Adrenal gland (tissue), 12 donors: ENCODE results near the gene SAMD4B. TPM values are rescaled to one million over a fixed set of nuclear protein-coding genes. Genes with fewer than 3 reads are reported as not detected.
A peak's percentile ranks its signal among the peaks of the same experiment; 100 is the strongest.

ENCODE experiments used
- DNase-seq, 7 donors: peaks; one replicate each; pipeline ENCODE4 v3.0.0-alpha.2; 2019 to 2020
- H3K27ac ChIP-seq, 5 donors: fragments of 200-600 bp; sonication (generic) in 4 of 5; 1 replicate in 3 of 5; 2 replicates in 2 of 5; pipeline versions ENCODE4 v1.5.1 to v1.8.0; 2016 to 2020; ENCODE audit warnings: mild to moderate bottlenecking in 1 of 5
- H3K27me3 ChIP-seq: fragments of 200-600 bp; 2 replicates; pipeline ENCODE4 v1.8.0; 2021
- H3K36me3 ChIP-seq, 2 donors: fragments of 200-600 bp; replicated peaks in 1 of 2; 1 replicate in 1 of 2; 2 replicates in 1 of 2; pipeline versions ENCODE4 v1.5.1 to v1.8.0; 2018 to 2022
- H3K4me1 ChIP-seq, 2 donors: fragments of 200-600 bp; replicated peaks in 1 of 2; 1 replicate in 1 of 2; 2 replicates in 1 of 2; pipeline versions ENCODE4 v1.5.1 to v1.8.0; 2018 to 2021
- H3K4me3 ChIP-seq, 4 donors: fragments of 200-600 bp; sonication (generic) in 3 of 4; one replicate each; pipeline ENCODE4 v1.5.1; 2016 to 2018
- H3K9me3 ChIP-seq, 3 donors: fragments of 200-600 bp; sonication (generic) in 1 of 3; replicated peaks in 1 of 3; 1 replicate in 2 of 3; 2 replicates in 1 of 3; pipeline versions ENCODE4 v1.5.1 to v1.8.0; 2016 to 2021
- CTCF ChIP-seq, 6 experiments: fragments of 450-650 bp in 4 of 6; fragments of 200-600 bp in 2 of 6; sonication (generic) in 1 of 6; IDR thresholded peaks; 1 replicate in 5 of 6; 2 replicates in 1 of 6; pipeline versions ENCODE4 v1.5.1 to v1.8.0; 2016 to 2021; ENCODE audit warnings: antibody characterized with exemption in 6 of 6, mild to moderate bottlenecking in 2 of 6, moderate library complexity in 1 of 6
- POLR2A ChIP-seq, 2 donors: fragments of 450-650 bp; IDR thresholded peaks; one replicate each; pipeline ENCODE4 v1.6.1; 2017; ENCODE audit warnings: antibody characterized with exemption in 2 of 2, mild to moderate bottlenecking in 2 of 2, moderate library complexity in 1 of 2
- WGBS, 4 donors: extraction: QIAGEN DNeasy Blood & Tissue Kit in 2 of 4; methylation state at CpG; one replicate each; pipeline versions ENCODE4 v1.1.5 to v1.1.7; 2013 to 2017; 5-methylcytosine and 5-hydroxymethylcytosine counted together
- intact Hi-C, 2 donors: fragments of 100-400 bp; cut with DNase I; formaldehyde crosslinking; loops; one replicate each; pipeline versions ENCODE4 v1.14.1 to v1.15.0; 2022 to 2023
- polyA plus RNA-seq, 3 donors: library from polyadenylated mRNA; stranded (reverse); fragments of 200-250 nt in 2 of 3; fragments of 350-450 nt in 1 of 3; fragmentation: Illumina TruSeq in 1 of 3; extraction: RNeasy Lipid Tissue Mini Kit (QIAGEN cat#74804) in 1 of 3; gene quantifications; one replicate each; pipeline ENCODE4 v1.2.3, GENCODE V29; 2013 to 2014
- total RNA-seq, 9 donors: library from RNA; depleted of rRNA in 4 of 9; stranded (reverse); fragments of >200 nt in 4 of 9; fragments of 120-200 nt in 1 of 9; fragmentation: NEBNext Ultra II Directional in 1 of 9; extraction: Animal tissue kit (Norgen Biotek cat#: 25700) in 1 of 9; gene quantifications; one replicate each; pipeline versions ENCODE4 v1.1.0 to v1.2.4, GENCODE V29; 2013 to 2023
- donor health status: healthy with polysubstance abuse.
- donor health status: Bipolar disorder and iron deficiency.
- donor health status: DM: yes; HTN: yes; CAD: no.
- donor health status: DM: no; HTN: no; CAD: no.
- donor health status: DM: no; HTN: no; CAD: no.
- donor health status: DM: yes; HTN: yes; CAD: no.

SAMD4B gene
- total and polyA plus RNA-seq, 12 donors: 37.9 to 280 (median 98.6) TPM

GRCh38 chr19:39360599-39360998 lies 18.4 kb downstream of the SAMD4B start:
- DNase-seq: no peak
- peaks cover 19 to 36% of the 10 kb centered on the region in 2 donors for H3K4me1 ChIP-seq
- H3K27me3 ChIP-seq: no peaks in the 10 kb centered on the region
- WGBS, 4 donors: 80 to 100% (median 88%) methylated on average over 1 of the region's 1 CpG
- no peak overlapping the region for H3K4me3 ChIP-seq
- no peak for TF ChIP-seq CTCF (IDR thresholded peaks at IDR 0.05)
- TF ChIP-seq POLR2A (IDR thresholded peaks at IDR 0.05): no peak
- H3K36me3 ChIP-seq: peaks cover 0 to 63% of the 10 kb centered on the region in 2 donors
- intact Hi-C loops: no loop called here
- no peaks in the 10 kb centered on the region for H3K9me3 ChIP-seq
- H3K27ac ChIP-seq: no peak overlapping the region

- WGBS, 4 donors: 47 to 62% (median 56%) methylated on average over 6 of the region's 6 CpGs
Observed at GRCh38 chr19:39362682-39363657, 20.7 kb downstream of the SAMD4B start.

GRCh38 chr19:39363901-39364457 lies 21.8 kb downstream of the SAMD4B start:
- TF ChIP-seq CTCF (IDR thresholded peaks at IDR 0.05): no peak
- TF ChIP-seq POLR2A (IDR thresholded peaks at IDR 0.05): no peak
- no peak for DNase-seq
- Histone ChIP-seq H3K9me3 (no peaks in the 10 kb centered on the region), H3K4me3 (no peak overlapping the region), H3K36me3 (peaks cover 0 to 33% of the 10 kb centered on the region in 2 donors), H3K4me1 (peaks cover 12 to 26% of the 10 kb centered on the region in 2 donors), H3K27ac (peak overlapping the region in 2 of 5 donors; percentile 73), H3K27me3 (no peaks in the 10 kb centered on the region)
- intact Hi-C loops: no loop called here
- WGBS, 4 donors: 65 to 84% (median 70%) methylated on average over 4 to 5 of the region's 5 CpGs

More at GRCh38 chr19:39362682-39363657, 20.7 kb downstream of the SAMD4B start:
- TF ChIP-seq CTCF (IDR thresholded peaks at IDR 0.05) (no peak), POLR2A (IDR thresholded peaks at IDR 0.05) (no peak)
- peak in 2 of 7 donors; percentile 37 to 39 for DNase-seq
- H3K4me1 ChIP-seq: peaks cover 12 to 26% of the 10 kb centered on the region in 2 donors
- H3K36me3 ChIP-seq: peaks cover 0 to 43% of the 10 kb centered on the region in 2 donors
- H3K4me3 ChIP-seq: no peak overlapping the region
- peak overlapping the region in 4 of 5 donors; percentile 14 to 73 (median 62) for H3K27ac ChIP-seq
- no peaks in the 10 kb centered on the region for H3K27me3 ChIP-seq
- H3K9me3 ChIP-seq: no peaks in the 10 kb centered on the region
- intact Hi-C loops: no loop called here

GRCh38 chr19:39365531-39365930 lies 23.3 kb downstream of the SAMD4B start:
- 100% methylated on average over 1 of the region's 1 CpG for WGBS, 4 donors
- intact Hi-C loops: no loop called here
- Histone ChIP-seq H3K9me3 (no peaks in the 10 kb centered on the region), H3K4me3 (no peak overlapping the region), H3K4me1 (peaks cover 12 to 26% of the 10 kb centered on the region in 2 donors), H3K27ac (no peak overlapping the region), H3K36me3 (peaks cover 0 to 30% of the 10 kb centered on the region in 2 donors), H3K27me3 (no peaks in the 10 kb centered on the region)
- no peak for TF ChIP-seq POLR2A (IDR thresholded peaks at IDR 0.05)
- no peak for TF ChIP-seq CTCF (IDR thresholded peaks at IDR 0.05)
- DNase-seq: no peak
